ENCODE results near the gene ARL8B. TPM values are rescaled to one million over a fixed set of nuclear protein-coding genes. Genes with fewer than 3 reads are reported as not detected.

The ARL8B gene
- polyA plus RNA-seq, 1 of the 3 experiments (the other 2 are of a cell fraction) = 21.9 TPM

GRCh38 chr3:5197022-5197421, 74.9 kb downstream of the ARL8B start (continued):
- no peak for TF ChIP-seq REST (IDR thresholded peaks at IDR 0.05; ENCODE audit: low read depth, low read length)
- no peak for TF ChIP-seq MEF2A (IDR thresholded peaks at IDR 0.05; ENCODE audit: borderline replicate concordance, low read depth)
- TF ChIP-seq MAX (IDR thresholded peaks at IDR 0.05; ENCODE audit: low read depth) = no peak
- TF ChIP-seq ELF1 (IDR thresholded peaks at IDR 0.05) = no peak

- Histone ChIP-seq H3F3A (replicated peaks; ENCODE audit: insufficient read depth) (peaks cover 30% of the 10 kb centered on the region), H4K20me1 (ENCODE audit: insufficient read depth) (no peaks in the 10 kb centered on the region), H2AFZ (ENCODE audit: low read depth) (no peak overlapping the region; the same call in 1 of the 2 replicates), H3K9me2 (no peaks in the 10 kb centered on the region), H3K4me3 (ENCODE audit: low read depth in 2 of 2, low read length in 1 of 2) (no peak overlapping the region), H3K79me2 (ENCODE audit: insufficient read depth) (peaks cover 68% of the 10 kb centered on the region), H3K4me2 (no peak overlapping the region), H3K9me3 (no peaks in the 10 kb centered on the region), H3K36me3 (replicated peaks in 1 of 2; ENCODE audit: control insufficient read depth in 1 of 2, insufficient read depth in 2 of 2, low read length in 1 of 2) (peaks cover 26 to 49% of the 10 kb centered on the region in 2 experiments), H3K27ac (ENCODE audit: low read depth in 2 of 2, low read length in 1 of 2) (peak overlapping the region; percentile 20 to 27; a peak in 3 of 4 replicates), H3K27me3 (ENCODE audit: insufficient read depth) (no peaks in the 10 kb centered on the region), H3K4me1 (ENCODE audit: control insufficient read depth in 1 of 2, insufficient read depth in 2 of 2, low read depth in 1 of 2, low read length in 1 of 2) (peaks cover 11 to 52% of the 10 kb centered on the region in 2 experiments), H3K9ac (no peak overlapping the region)
- no peak for DNase-seq
- TF ChIP-seq NRF1 (IDR thresholded peaks at IDR 0.05; ENCODE audit: low read depth, low read length) (no peak), USF1 (IDR thresholded peaks at IDR 0.05; ENCODE audit: borderline replicate concordance, low read depth) (no peak), EP300 (IDR thresholded peaks at IDR 0.05; ENCODE audit: borderline replicate concordance in 1 of 2, low read depth in 1 of 2, low read length in 1 of 2) (no peak), MAX (IDR thresholded peaks at IDR 0.05; ENCODE audit: low read depth) (no peak), TEAD4 (IDR thresholded peaks at IDR 0.05; ENCODE audit: borderline replicate concordance, insufficient read depth) (no peak), EZH2phosphoT487 (IDR thresholded peaks at IDR 0.05; ENCODE audit: borderline replicate concordance, low read depth) (no peak), FOXJ3 (CRISPR knock-in tag; IDR thresholded peaks at IDR 0.05) (no peak), MXI1 (IDR thresholded peaks at IDR 0.05; ENCODE audit: low read depth, low read length) (no peak), FOSL2 (IDR thresholded peaks at IDR 0.05; ENCODE audit: borderline replicate concordance, low read depth) (no peak), ELF1 (IDR thresholded peaks at IDR 0.05) (no peak), SMC3 (IDR thresholded peaks at IDR 0.05; ENCODE audit: low read depth, low read length) (no peak), MEF2A (IDR thresholded peaks at IDR 0.05; ENCODE audit: borderline replicate concordance, low read depth) (no peak)
- ChIA-PET CTCF (no interaction called here), POLR2A (no interaction called here)
- 93% methylated on average over 8 of the region's 8 CpGs for WGBS (ENCODE audit: low lambda C conversion rate)
Measured at GRCh38 chr3:5197470-5198312, 75.6 kb downstream of the ARL8B start.
